ENCODE measurements around the gene PEAK1.

PEAK1 gene

DNA sequence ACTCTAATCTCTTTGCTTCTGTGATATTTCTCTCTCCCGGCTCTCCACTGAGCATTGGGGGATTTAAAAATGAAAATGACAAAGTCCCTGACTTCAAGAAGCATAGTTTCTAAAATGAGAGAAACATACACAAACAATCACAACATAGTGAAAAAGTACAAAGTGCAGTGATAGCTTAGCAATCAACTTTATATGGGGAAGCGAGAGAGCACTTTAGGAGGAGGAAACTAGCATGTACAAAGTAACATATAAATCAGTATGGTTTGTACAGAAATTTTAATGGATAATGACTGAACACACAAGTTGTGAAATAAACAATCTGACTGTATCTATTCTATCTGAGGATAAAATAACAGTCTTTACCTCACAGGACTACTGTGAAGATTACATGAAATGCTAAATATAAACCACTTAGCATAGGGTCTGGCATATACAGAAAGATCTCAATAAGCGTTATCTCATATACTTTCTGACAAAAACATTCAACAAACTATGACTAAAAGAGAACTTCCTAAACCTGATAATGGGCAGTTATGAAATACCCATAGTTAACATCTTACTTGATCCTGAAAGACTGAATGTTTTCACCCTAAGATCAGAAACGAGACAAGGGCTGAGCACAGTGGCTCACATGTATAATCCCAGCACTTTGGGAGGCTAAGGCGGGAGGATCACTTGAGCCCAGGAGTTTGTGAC lies 61.2 kb downstream of the PEAK1 start:
- TF ChIP-seq, protein P1, sequence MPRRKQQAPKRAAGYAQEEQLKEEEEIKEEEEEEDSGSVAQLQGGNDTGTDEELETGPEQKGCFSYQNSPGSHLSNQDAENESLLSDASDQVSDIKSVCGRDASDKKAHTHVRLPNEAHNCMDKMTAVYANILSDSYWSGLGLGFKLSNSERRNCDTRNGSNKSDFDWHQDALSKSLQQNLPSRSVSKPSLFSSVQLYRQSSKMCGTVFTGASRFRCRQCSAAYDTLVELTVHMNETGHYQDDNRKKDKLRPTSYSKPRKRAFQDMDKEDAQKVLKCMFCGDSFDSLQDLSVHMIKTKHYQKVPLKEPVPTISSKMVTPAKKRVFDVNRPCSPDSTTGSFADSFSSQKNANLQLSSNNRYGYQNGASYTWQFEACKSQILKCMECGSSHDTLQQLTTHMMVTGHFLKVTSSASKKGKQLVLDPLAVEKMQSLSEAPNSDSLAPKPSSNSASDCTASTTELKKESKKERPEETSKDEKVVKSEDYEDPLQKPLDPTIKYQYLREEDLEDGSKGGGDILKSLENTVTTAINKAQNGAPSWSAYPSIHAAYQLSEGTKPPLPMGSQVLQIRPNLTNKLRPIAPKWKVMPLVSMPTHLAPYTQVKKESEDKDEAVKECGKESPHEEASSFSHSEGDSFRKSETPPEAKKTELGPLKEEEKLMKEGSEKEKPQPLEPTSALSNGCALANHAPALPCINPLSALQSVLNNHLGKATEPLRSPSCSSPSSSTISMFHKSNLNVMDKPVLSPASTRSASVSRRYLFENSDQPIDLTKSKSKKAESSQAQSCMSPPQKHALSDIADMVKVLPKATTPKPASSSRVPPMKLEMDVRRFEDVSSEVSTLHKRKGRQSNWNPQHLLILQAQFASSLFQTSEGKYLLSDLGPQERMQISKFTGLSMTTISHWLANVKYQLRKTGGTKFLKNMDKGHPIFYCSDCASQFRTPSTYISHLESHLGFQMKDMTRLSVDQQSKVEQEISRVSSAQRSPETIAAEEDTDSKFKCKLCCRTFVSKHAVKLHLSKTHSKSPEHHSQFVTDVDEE (CRISPR knock-in tag; IDR thresholded peaks at IDR 0.05): no peak
- TF ChIP-seq SNAI2 (CRISPR knock-in tag; IDR thresholded peaks at IDR 0.05) (no peak), ISL1 (CRISPR knock-in tag; IDR thresholded peaks at IDR 0.05) (no peak), TOX (CRISPR knock-in tag; IDR thresholded peaks at IDR 0.05; ENCODE audit: borderline replicate concordance) (no peak), CSDC2 (CRISPR knock-in tag; IDR thresholded peaks at IDR 0.05) (no peak), OSR1 (CRISPR knock-in tag; IDR thresholded peaks at IDR 0.05) (no peak), GLIS3 (CRISPR knock-in tag; IDR thresholded peaks at IDR 0.05) (no peak), ZC3H10 (CRISPR knock-in tag; IDR thresholded peaks at IDR 0.05) (no peak)
- TF ChIP-seq, protein P2, sequence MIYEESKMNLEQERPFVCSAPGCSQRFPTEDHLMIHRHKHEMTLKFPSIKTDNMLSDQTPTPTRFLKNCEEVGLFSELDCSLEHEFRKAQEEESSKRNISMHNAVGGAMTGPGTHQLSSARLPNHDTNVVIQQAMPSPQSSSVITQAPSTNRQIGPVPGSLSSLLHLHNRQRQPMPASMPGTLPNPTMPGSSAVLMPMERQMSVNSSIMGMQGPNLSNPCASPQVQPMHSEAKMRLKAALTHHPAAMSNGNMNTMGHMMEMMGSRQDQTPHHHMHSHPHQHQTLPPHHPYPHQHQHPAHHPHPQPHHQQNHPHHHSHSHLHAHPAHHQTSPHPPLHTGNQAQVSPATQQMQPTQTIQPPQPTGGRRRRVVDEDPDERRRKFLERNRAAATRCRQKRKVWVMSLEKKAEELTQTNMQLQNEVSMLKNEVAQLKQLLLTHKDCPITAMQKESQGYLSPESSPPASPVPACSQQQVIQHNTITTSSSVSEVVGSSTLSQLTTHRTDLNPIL (CRISPR knock-in tag; IDR thresholded peaks at IDR 0.05; ENCODE audit: low read depth): no peak
- ATAC-seq: no peak

DNA sequence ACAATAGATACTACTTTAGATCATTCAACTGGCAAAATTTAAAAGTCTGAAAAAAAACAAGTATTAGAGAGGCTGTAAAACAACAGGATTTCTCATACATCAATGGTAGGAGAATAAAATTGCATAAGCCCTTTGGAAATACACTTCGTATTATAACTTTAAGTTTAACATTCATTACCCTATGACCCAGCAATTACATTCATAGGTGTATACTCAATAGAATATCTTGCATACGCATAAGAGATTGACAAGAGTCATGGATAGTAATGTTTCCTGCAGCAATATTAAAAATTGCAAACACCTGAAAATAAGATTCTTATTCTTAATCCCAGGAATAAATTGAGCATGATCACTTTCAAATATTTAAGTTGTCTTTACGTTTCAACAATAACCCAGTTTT lies 63.6 kb downstream of the PEAK1 start:
- no peak for ATAC-seq
- no peak for TF ChIP-seq BACH2 (CRISPR knock-in tag; IDR thresholded peaks at IDR 0.05; ENCODE audit: borderline replicate concordance)
- no peak for TF ChIP-seq TCF4 (CRISPR knock-in tag; IDR thresholded peaks at IDR 0.05; ENCODE audit: borderline replicate concordance)
- TF ChIP-seq, protein P3, sequence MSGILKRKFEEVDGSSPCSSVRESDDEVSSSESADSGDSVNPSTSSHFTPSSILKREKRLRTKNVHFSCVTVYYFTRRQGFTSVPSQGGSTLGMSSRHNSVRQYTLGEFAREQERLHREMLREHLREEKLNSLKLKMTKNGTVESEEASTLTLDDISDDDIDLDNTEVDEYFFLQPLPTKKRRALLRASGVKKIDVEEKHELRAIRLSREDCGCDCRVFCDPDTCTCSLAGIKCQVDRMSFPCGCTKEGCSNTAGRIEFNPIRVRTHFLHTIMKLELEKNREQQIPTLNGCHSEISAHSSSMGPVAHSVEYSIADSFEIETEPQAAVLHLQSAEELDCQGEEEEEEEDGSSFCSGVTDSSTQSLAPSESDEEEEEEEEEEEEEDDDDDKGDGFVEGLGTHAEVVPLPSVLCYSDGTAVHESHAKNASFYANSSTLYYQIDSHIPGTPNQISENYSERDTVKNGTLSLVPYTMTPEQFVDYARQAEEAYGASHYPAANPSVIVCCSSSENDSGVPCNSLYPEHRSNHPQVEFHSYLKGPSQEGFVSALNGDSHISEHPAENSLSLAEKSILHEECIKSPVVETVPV (CRISPR knock-in tag; IDR thresholded peaks at IDR 0.05): no peak
- TF ChIP-seq ZNF70 (CRISPR knock-in tag; IDR thresholded peaks at IDR 0.05): no peak
- TF ChIP-seq, protein P2 (CRISPR knock-in tag; IDR thresholded peaks at IDR 0.05; ENCODE audit: low read depth): no peak
- no peak for TF ChIP-seq CSDC2 (CRISPR knock-in tag; IDR thresholded peaks at IDR 0.05)
- TF ChIP-seq ZNF8 (CRISPR knock-in tag; IDR thresholded peaks at IDR 0.05): no peak
- no peak for TF ChIP-seq OSR1 (CRISPR knock-in tag; IDR thresholded peaks at IDR 0.05)
- TF ChIP-seq TOX (CRISPR knock-in tag; IDR thresholded peaks at IDR 0.05; ENCODE audit: borderline replicate concordance): no peak
- TF ChIP-seq ESRRG (CRISPR knock-in tag; IDR thresholded peaks at IDR 0.05): no peak
- TF ChIP-seq, protein P4, sequence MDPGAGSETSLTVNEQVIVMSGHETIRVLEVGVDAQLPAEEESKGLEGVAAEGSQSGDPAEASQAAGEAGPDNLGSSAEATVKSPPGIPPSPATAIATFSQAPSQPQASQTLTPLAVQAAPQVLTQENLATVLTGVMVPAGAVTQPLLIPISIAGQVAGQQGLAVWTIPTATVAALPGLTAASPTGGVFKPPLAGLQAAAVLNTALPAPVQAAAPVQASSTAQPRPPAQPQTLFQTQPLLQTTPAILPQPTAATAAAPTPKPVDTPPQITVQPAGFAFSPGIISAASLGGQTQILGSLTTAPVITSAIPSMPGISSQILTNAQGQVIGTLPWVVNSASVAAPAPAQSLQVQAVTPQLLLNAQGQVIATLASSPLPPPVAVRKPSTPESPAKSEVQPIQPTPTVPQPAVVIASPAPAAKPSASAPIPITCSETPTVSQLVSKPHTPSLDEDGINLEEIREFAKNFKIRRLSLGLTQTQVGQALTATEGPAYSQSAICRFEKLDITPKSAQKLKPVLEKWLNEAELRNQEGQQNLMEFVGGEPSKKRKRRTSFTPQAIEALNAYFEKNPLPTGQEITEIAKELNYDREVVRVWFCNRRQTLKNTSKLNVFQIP (CRISPR knock-in tag; IDR thresholded peaks at IDR 0.05; ENCODE audit: borderline replicate concordance, low read depth): no peak

DNA sequence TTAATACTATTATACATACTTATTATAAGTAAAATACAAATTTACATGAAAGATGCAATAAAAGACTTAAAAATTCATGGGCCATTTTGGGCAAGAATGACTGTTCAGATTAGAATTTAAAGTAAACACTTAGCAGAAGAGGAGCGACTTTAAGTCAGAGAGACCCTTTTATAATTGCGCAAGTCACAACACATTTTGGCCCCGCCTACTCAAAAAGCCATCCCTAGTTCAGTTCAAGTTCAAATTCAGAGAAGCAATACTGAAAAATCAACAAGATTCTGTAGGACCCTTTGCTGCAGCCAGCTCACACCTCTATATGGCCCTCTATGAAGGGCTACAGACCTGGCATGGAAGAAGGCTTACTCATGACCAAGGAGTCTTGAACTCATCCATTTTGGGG lies 64.6 kb downstream of the PEAK1 start:
- no peak for ATAC-seq
- TF ChIP-seq ISL1 (CRISPR knock-in tag; IDR thresholded peaks at IDR 0.05): no peak
- no peak for TF ChIP-seq ZNF565 (CRISPR knock-in tag; conservative IDR thresholded peaks at IDR 0.05; ENCODE audit: low read depth)
- TF ChIP-seq PPARA (CRISPR knock-in tag; IDR thresholded peaks at IDR 0.05; ENCODE audit: borderline replicate concordance): no peak
- TF ChIP-seq ZNF70 (CRISPR knock-in tag; IDR thresholded peaks at IDR 0.05): no peak
- TF ChIP-seq SNAI2 (CRISPR knock-in tag; IDR thresholded peaks at IDR 0.05): no peak
- no peak for TF ChIP-seq TOX (CRISPR knock-in tag; IDR thresholded peaks at IDR 0.05; ENCODE audit: borderline replicate concordance)
- TF ChIP-seq CSDC2 (CRISPR knock-in tag; IDR thresholded peaks at IDR 0.05): no peak
- no peak for TF ChIP-seq OSR1 (CRISPR knock-in tag; IDR thresholded peaks at IDR 0.05)
- no peak for TF ChIP-seq ZFP30 (CRISPR knock-in tag; IDR thresholded peaks at IDR 0.05)
- TF ChIP-seq, protein P5, sequence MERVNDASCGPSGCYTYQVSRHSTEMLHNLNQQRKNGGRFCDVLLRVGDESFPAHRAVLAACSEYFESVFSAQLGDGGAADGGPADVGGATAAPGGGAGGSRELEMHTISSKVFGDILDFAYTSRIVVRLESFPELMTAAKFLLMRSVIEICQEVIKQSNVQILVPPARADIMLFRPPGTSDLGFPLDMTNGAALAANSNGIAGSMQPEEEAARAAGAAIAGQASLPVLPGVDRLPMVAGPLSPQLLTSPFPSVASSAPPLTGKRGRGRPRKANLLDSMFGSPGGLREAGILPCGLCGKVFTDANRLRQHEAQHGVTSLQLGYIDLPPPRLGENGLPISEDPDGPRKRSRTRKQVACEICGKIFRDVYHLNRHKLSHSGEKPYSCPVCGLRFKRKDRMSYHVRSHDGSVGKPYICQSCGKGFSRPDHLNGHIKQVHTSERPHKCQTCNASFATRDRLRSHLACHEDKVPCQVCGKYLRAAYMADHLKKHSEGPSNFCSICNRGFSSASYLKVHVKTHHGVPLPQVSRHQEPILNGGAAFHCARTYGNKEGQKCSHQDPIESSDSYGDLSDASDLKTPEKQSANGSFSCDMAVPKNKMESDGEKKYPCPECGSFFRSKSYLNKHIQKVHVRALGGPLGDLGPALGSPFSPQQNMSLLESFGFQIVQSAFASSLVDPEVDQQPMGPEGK (CRISPR knock-in tag; IDR thresholded peaks at IDR 0.05; ENCODE audit: borderline replicate concordance): no peak
- TF ChIP-seq, protein P3 (CRISPR knock-in tag; IDR thresholded peaks at IDR 0.05): no peak
- TF ChIP-seq RARB (CRISPR knock-in tag; IDR thresholded peaks at IDR 0.05): no peak
- TF ChIP-seq, protein P1 (CRISPR knock-in tag; IDR thresholded peaks at IDR 0.05): no peak
- no peak for TF ChIP-seq ZNF8 (CRISPR knock-in tag; IDR thresholded peaks at IDR 0.05)

Data from SK-N-SH treated with all-trans-retinoic acid at 6 μM for 48 hours (cell line).